Spleen (tissue), 7 donors: ENCODE data around the gene MAT2B.

Experiments used
- POLR2A ChIP-seq, 3 donors: fragments of 450-650 bp; IDR thresholded peaks; one replicate each; pipeline ENCODE4 v1.5.1; 2017; ENCODE audit warnings: antibody characterized with exemption in 3 of 3, mild to moderate bottlenecking in 1 of 3
- POLR2AphosphoS5 ChIP-seq, 3 donors: sonication (generic); formaldehyde crosslinking; IDR thresholded peaks; one replicate each; pipeline ENCODE4 v1.5.1; 2017; ENCODE audit warnings: antibody characterized with exemption in 3 of 3
- TF ChIP-seq, protein P1 (sequence below), 11 experiments: fragments of 200-600 bp in 7 of 11; fragments of 450-650 bp in 4 of 11; sonication (generic) in 4 of 11; IDR thresholded peaks in 8 of 11; conservative IDR thresholded peaks in 3 of 11; 1 replicate in 7 of 11; 2 replicates in 4 of 11; pipeline versions ENCODE4 v1.4.0 to v1.8.0; 2016 to 2021; ENCODE audit warnings: antibody characterized with exemption in 11 of 11, inconsistent platforms in 4 of 11, mild to moderate bottlenecking in 1 of 11
- donor health status: DM: no; HTN: no; CAD: no; lungs with moderate emphysema.
- donor health status: DM: no; HTN: no; CAD: no.
- donor health status: DM: no; HTN: no; CAD: no.

DNA sequence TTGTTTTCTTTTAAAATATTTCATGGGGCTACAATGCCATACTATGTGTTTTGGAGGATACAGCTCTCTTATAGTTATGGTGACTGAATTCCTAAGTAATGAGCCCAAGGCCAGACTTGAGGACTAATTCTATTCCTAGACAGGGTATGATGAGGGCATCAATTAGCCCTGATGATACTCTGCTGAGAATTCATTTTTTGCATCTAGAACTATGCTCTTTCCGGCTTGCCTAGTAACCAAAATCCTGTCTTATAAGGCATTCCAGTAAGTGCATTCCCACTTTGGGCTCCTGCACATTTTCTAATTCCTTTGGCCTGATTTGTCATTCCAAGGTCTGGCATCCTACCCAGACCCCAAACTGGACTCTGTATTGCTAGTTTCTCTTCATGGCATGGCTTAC is 62.4 kb downstream of the MAT2B start:
- no peak for TF ChIP-seq POLR2AphosphoS5 (IDR thresholded peaks at IDR 0.05)
- TF ChIP-seq, protein P1, sequence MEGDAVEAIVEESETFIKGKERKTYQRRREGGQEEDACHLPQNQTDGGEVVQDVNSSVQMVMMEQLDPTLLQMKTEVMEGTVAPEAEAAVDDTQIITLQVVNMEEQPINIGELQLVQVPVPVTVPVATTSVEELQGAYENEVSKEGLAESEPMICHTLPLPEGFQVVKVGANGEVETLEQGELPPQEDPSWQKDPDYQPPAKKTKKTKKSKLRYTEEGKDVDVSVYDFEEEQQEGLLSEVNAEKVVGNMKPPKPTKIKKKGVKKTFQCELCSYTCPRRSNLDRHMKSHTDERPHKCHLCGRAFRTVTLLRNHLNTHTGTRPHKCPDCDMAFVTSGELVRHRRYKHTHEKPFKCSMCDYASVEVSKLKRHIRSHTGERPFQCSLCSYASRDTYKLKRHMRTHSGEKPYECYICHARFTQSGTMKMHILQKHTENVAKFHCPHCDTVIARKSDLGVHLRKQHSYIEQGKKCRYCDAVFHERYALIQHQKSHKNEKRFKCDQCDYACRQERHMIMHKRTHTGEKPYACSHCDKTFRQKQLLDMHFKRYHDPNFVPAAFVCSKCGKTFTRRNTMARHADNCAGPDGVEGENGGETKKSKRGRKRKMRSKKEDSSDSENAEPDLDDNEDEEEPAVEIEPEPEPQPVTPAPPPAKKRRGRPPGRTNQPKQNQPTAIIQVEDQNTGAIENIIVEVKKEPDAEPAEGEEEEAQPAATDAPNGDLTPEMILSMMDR (IDR thresholded peaks at IDR 0.05 in 8 of 11, conservative IDR thresholded peaks at IDR 0.05 in 3 of 11) = no peak
- TF ChIP-seq POLR2A (IDR thresholded peaks at IDR 0.05) = no peak
